Left colon (tissue), 2 donors: ENCODE results near the gene TPT1. TPM values are rescaled to one million over a fixed set of nuclear protein-coding genes. Genes with fewer than 3 reads are reported as not detected.
A peak's percentile ranks its signal among the peaks of the same experiment; 100 is the strongest.
"Not testable (repeated sequence)": the region's sequence is repeated elsewhere in the genome, so short reads cannot be mapped to it uniquely, and the experiment has no call there.

Experiments used
- ATAC-seq: fragments of 200-7000 bp; cut with Tn5 transposase; one replicate; pipeline ENCODE4 v1.9.1; 2020; ENCODE audit warnings: mild to moderate bottlenecking, moderate library complexity
- DNase-seq, 2 donors: peaks; one replicate each; pipeline ENCODE4 v3.0.0-alpha.2; 2020
- intact Hi-C, 2 donors: fragments of 100-400 bp; cut with DNase I in 1 of 2; cut with micrococcal nuclease in 1 of 2; formaldehyde crosslinking; loops; one replicate each; pipeline versions ENCODE4 v1.11.2 to v1.14.0; 2022; cut with DNase I, micrococcal nuclease
- total RNA-seq, 2 donors: library from RNA; stranded (reverse); fragmentation: NEBNext Ultra II Directional; extraction: Animal tissue kit (Norgen Biotek cat#: 25700); gene quantifications; one replicate each; pipeline ENCODE4 v1.2.1, GENCODE V29; 2021
- donor health status: DM: no; HTN: no; CAD: no.
- donor health status: DM: yes; HTN: yes; CAD: no.

Gene TPT1
- total RNA-seq, 2 donors from 2014 or later: 3,363 to 4,788 TPM

GRCh38 chr13:45370922-45371406 lies 30.0 kb upstream of the TPT1 start:
- peak; percentile 46 for ATAC-seq
- intact Hi-C loops: no loop called here
- peak; percentile 42 to 64 for DNase-seq

- intact Hi-C loops: no loop called here
- DNase-seq (no peak), ATAC-seq (no peak)
These were observed 28.1 kb upstream of the TPT1 start for GRCh38 chr13:45369116-45369515.

- peak; percentile 17 for ATAC-seq
- DNase-seq: no peak
- intact Hi-C loops: no loop called here
These were observed 27.6 kb upstream of the TPT1 start for GRCh38 chr13:45368571-45368970.

- DNase-seq: no peak
- ATAC-seq: peak; percentile 50
- intact Hi-C loops: no loop called here
These were observed 27.0 kb upstream of the TPT1 start for GRCh38 chr13:45368005-45368404.

GRCh38 chr13:45367358-45367757 lies 26.4 kb upstream of the TPT1 start:
- peak; percentile 86 for ATAC-seq
- intact Hi-C loops: no loop called here
- peak; percentile 68 to 87 for DNase-seq

GRCh38 chr13:45365558-45365885 lies 24.5 kb upstream of the TPT1 start:
- ATAC-seq (no peak), DNase-seq (no peak)
- intact Hi-C loops: no loop called here

- no peak for DNase-seq
- intact Hi-C loops: no loop called here
These were observed 24.0 kb upstream of the TPT1 start for GRCh38 chr13:45364876-45365557.

GRCh38 chr13:45362939-45363338 lies 22.0 kb upstream of the TPT1 start:
- intact Hi-C loops: no loop called here
- ATAC-seq: no peak
- DNase-seq: no peak

More at GRCh38 chr13:45364876-45365557, 24.0 kb upstream of the TPT1 start:
- ATAC-seq: no peak

GRCh38 chr13:45361596-45362206 lies 20.7 kb upstream of the TPT1 start:
- DNase-seq (no peak), ATAC-seq (peak; percentile 12)
- intact Hi-C loops: no loop called here

GRCh38 chr13:45356966-45357672 lies 16.1 kb upstream of the TPT1 start:
- no peak for DNase-seq
- intact Hi-C loops: no loop called here
- no peak for ATAC-seq

GRCh38 chr13:45353895-45354294 lies 12.9 kb upstream of the TPT1 start:
- DNase-seq: no peak
- intact Hi-C loops: no loop called here
- no peak for ATAC-seq

GRCh38 chr13:45352031-45352430 lies 11.0 kb upstream of the TPT1 start:
- no peak for DNase-seq
- ATAC-seq: no peak
- intact Hi-C loops: no loop called here

GRCh38 chr13:45350152-45350551 lies 9.2 kb upstream of the TPT1 start:
- intact Hi-C loops: no loop called here
- no peak for ATAC-seq

GRCh38 chr13:45349438-45349837 lies 8.5 kb upstream of the TPT1 start:
- DNase-seq: no peak
- intact Hi-C loops: no loop called here
- ATAC-seq: no peak

More at GRCh38 chr13:45350152-45350551, 9.2 kb upstream of the TPT1 start:
- no peak for DNase-seq

GRCh38 chr13:45344064-45344463 lies 3.1 kb upstream of the TPT1 start:
- DNase-seq, ATAC-seq, intact Hi-C loops: not testable (repeated sequence)

GRCh38 chr13:45343102-45343501 lies 2.1 kb upstream of the TPT1 start:
- ATAC-seq, DNase-seq, intact Hi-C loops: not testable (repeated sequence)

- intact Hi-C loops, ATAC-seq, DNase-seq: not testable (repeated sequence)
These were observed 1.7 kb upstream of the TPT1 start for GRCh38 chr13:45342668-45343067.

GRCh38 chr13:45341799-45342500 lies 967 bp upstream of the TPT1 start:
- intact Hi-C loops: no loop called here
- ATAC-seq (peak; percentile 33), DNase-seq (peak; percentile 57 to 60)

GRCh38 chr13:45340422-45341033 lies 455 bp downstream of the TPT1 start:
- intact Hi-C loops: no loop called here
- DNase-seq (peak; percentile 91 to 93), ATAC-seq (peak; percentile 58)
